ENCODE results near the gene FUT2.

Gene FUT2

GRCh38 chr19:48708471-48708870, 12.7 kb downstream of the FUT2 start:
- Histone ChIP-seq H3K9me3 (ENCODE audit: control insufficient read depth, insufficient read depth, low read depth, low read length) (no peaks in the 10 kb centered on the region), H3K4me3 (ENCODE audit: low read depth, low read length) (no peak overlapping the region), H3K4me1 (ENCODE audit: control insufficient read depth, insufficient read depth, low read length) (peaks cover 7% of the 10 kb centered on the region), H3K36me3 (ENCODE audit: control insufficient read depth in 2 of 2, insufficient read depth in 1 of 2, low read length in 2 of 2) (peaks cover 0 to 2% of the 10 kb centered on the region in 2 experiments; a peak in 2 of 3 replicates), H3K27ac (ENCODE audit: extremely low read depth, low read depth, low read length) (no peak overlapping the region)
- ChIA-PET CTCF (interaction anchor here (0.6 kb wide), 1 partner anchor 258 kb away, joined by 3 read pairs; no protein-coding TSS in a partner anchor), POLR2A (no interaction called here)
- TF ChIP-seq ZNF623 (tag by site-specific recombination; IDR thresholded peaks at IDR 0.05) = no peak
- TF ChIP-seq ZNF202 (tag by site-specific recombination; IDR thresholded peaks at IDR 0.05; ENCODE audit: borderline replicate concordance) = no peak
- TF ChIP-seq ZNF560 (tag by site-specific recombination; IDR thresholded peaks at IDR 0.05; ENCODE audit: borderline replicate concordance) = no peak

GRCh38 chr19:48711106-48711662, 15.4 kb downstream of the FUT2 start:
- POLR2A ChIA-PET = interaction anchor here (0.5 kb wide), 1 partner anchor 105 kb away, joined by 5 read pairs; no protein-coding TSS in a partner anchor

GRCh38 chr19:48713041-48713863, 17.5 kb downstream of the FUT2 start:
- Histone ChIP-seq H3K9me3 (ENCODE audit: control insufficient read depth, insufficient read depth, low read depth, low read length) (no peaks in the 10 kb centered on the region), H3K27ac (ENCODE audit: extremely low read depth, low read depth, low read length) (peak overlapping the region; percentile 38; the same call in 1 of the 2 replicates), H3K4me3 (ENCODE audit: low read depth, low read length) (peak overlapping the region; percentile 67), H3K4me1 (ENCODE audit: control insufficient read depth, insufficient read depth, low read length) (peaks cover 13% of the 10 kb centered on the region), H3K36me3 (ENCODE audit: control insufficient read depth in 2 of 2, insufficient read depth in 1 of 2, low read length in 2 of 2) (no peaks in the 10 kb centered on the region; a peak in 1 of 3 replicates)
- ChIA-PET POLR2A (interaction anchor here (0.6 to 2.4 kb wide), 8 partner anchors 8 to 135 kb away, joined by 3 to 15 read pairs (median 5); partner anchors contain the start of genes CA11, RPL18 and SPHK2), CTCF (interaction anchor here (0.7 to 3.8 kb wide), 10 partner anchors 11 to 129 kb away, joined by 3 to 35 read pairs (median 4); partner anchors contain the start of gene CA11)
- peak; percentile 65 for TF ChIP-seq GLIS2 (tag by site-specific recombination; IDR thresholded peaks at IDR 0.05)
- peak; percentile 63 for TF ChIP-seq GLIS1 (tag by site-specific recombination; IDR thresholded peaks at IDR 0.05)
- peak; percentile 90; the same call in 1 of the 2 replicates for TF ChIP-seq ZBTB17 (tag by site-specific recombination; IDR thresholded peaks at IDR 0.05)
- no peak for TF ChIP-seq ZNF791 (tag by site-specific recombination; IDR thresholded peaks at IDR 0.05)
- TF ChIP-seq ZNF488 (tag by site-specific recombination; IDR thresholded peaks at IDR 0.05) = no peak
- no peak for TF ChIP-seq ZNF121 (tag by site-specific recombination; IDR thresholded peaks at IDR 0.05)
- TF ChIP-seq ZNF692 (tag by site-specific recombination; IDR thresholded peaks at IDR 0.05) = 0 out of 2 replicates have a peak, but pooled peaks have one; percentile 16
- TF ChIP-seq ZNF501 (tag by site-specific recombination; IDR thresholded peaks at IDR 0.05) = 0 out of 2 replicates have a peak, but pooled peaks have one; percentile 41
- TF ChIP-seq ZNF274 (IDR thresholded peaks at IDR 0.05; ENCODE audit: low read length) = no peak
- no peak for TF ChIP-seq ZNF274 (tag by site-specific recombination; IDR thresholded peaks at IDR 0.05; ENCODE audit: borderline replicate concordance)
- TF ChIP-seq IKZF3 (tag by site-specific recombination; IDR thresholded peaks at IDR 0.05) = peak; percentile 11; the same call in 1 of the 2 replicates
- no peak for TF ChIP-seq ZNF155 (tag by site-specific recombination; IDR thresholded peaks at IDR 0.05)
- no peak for TF ChIP-seq ZBTB8A (tag by site-specific recombination; IDR thresholded peaks at IDR 0.05)
- 0 out of 2 replicates have a peak, but pooled peaks have one; percentile 49 for TF ChIP-seq BCL11B (tag by site-specific recombination; IDR thresholded peaks at IDR 0.05; ENCODE audit: low read depth)
- 0 out of 2 replicates have a peak, but pooled peaks have one; percentile 44 for TF ChIP-seq ZNF600 (tag by site-specific recombination; IDR thresholded peaks at IDR 0.05)

More at GRCh38 chr19:48711106-48711662, 15.4 kb downstream of the FUT2 start:
- H3K9me3 ChIP-seq (ENCODE audit: control insufficient read depth, insufficient read depth, low read depth, low read length) = no peaks in the 10 kb centered on the region
- no peaks in the 10 kb centered on the region; a peak in 1 of 3 replicates for H3K36me3 ChIP-seq (ENCODE audit: control insufficient read depth in 2 of 2, insufficient read depth in 1 of 2, low read length in 2 of 2)
- H3K4me1 ChIP-seq (ENCODE audit: control insufficient read depth, insufficient read depth, low read length) = peaks cover 13% of the 10 kb centered on the region
- no peak for TF ChIP-seq ZNF501 (tag by site-specific recombination; IDR thresholded peaks at IDR 0.05)
- TF ChIP-seq ZNF157 (tag by site-specific recombination; IDR thresholded peaks at IDR 0.05) = no peak
- no peak for TF ChIP-seq ZNF223 (tag by site-specific recombination; IDR thresholded peaks at IDR 0.05)
- TF ChIP-seq ZNF202 (tag by site-specific recombination; IDR thresholded peaks at IDR 0.05; ENCODE audit: borderline replicate concordance) = no peak
- TF ChIP-seq ZNF449 (tag by site-specific recombination; IDR thresholded peaks at IDR 0.05) = no peak
- H3K4me3 ChIP-seq (ENCODE audit: low read depth, low read length) = no peak overlapping the region
- no peak overlapping the region for H3K27ac ChIP-seq (ENCODE audit: extremely low read depth, low read depth, low read length)
- CTCF ChIA-PET = interaction anchor here (0.6 kb wide), 1 partner anchor 17 kb away, joined by 3 read pairs; no protein-coding TSS in a partner anchor

All from HEK293 (cell line).